OCI-LY7 (cell line): ENCODE measurements around the gene RASAL2. TPM values are rescaled to one million over a fixed set of nuclear protein-coding genes. Genes with fewer than 3 reads are reported as not detected.

ENCODE experiments used
- BruUV-seq: library from RNA; stranded (reverse); fragments of 400-500 nt; replicated peaks from 2 replicates; lab custom pipeline; 2021; lab: Mats Ljungman, UMichigan
- CTCF ChIA-PET: fragments of 300-600 bp; sonication (Branson Sonifier 250); formaldehyde crosslinking; loops from one replicate; lab custom pipeline; 2022; ENCODE audit warnings: antibody characterized with exemption; ENCODE audit not compliant: unreplicated experiment; lab: Charles Lee
- POLR2A ChIA-PET: fragments of 300-600 bp; sonication (Branson Sonifier 250); formaldehyde crosslinking; loops from one replicate; lab custom pipeline; 2022; ENCODE audit warnings: antibody characterized with exemption; lab: Charles Lee
- DNase-seq: peaks from one replicate; pipeline ENCODE4 v3.0.0-alpha.2; 2015; ENCODE audit warnings: low spot score
- H2AFZ ChIP-seq: fragments of 200-600 bp; sonication (generic), shearing (Covaris generic); 2 replicates; pipeline ENCODE4 v1.6.1; 2014; ENCODE audit warnings: mild to moderate bottlenecking, antibody characterized with exemption, low read length, moderate library complexity
- H3K27ac ChIP-seq: fragments of 200-600 bp; sonication (generic); 2 replicates; pipeline ENCODE4 v1.5.1; 2014; ENCODE audit warnings: mixed run types, low read depth, mild to moderate bottlenecking, moderate library complexity, low read length, inconsistent platforms; ENCODE audit not compliant: poor library complexity, severe bottlenecking
- H3K36me3 ChIP-seq: fragments of 200-600 bp; sonication (generic); 2 replicates; pipeline ENCODE4 v1.6.1; 2014; ENCODE audit warnings: mild to moderate bottlenecking, antibody characterized with exemption, low read length, moderate library complexity, mixed read lengths; ENCODE audit not compliant: insufficient read depth
- H3K4me1 ChIP-seq: fragments of 200-600 bp; sonication (generic); 2 replicates; pipeline ENCODE4 v1.5.1; 2014; ENCODE audit warnings: mild to moderate bottlenecking, low read length; ENCODE audit not compliant: insufficient read depth, poor library complexity, severe bottlenecking
- H3K4me2 ChIP-seq: fragments of 200-600 bp; sonication (generic); 2 replicates; pipeline ENCODE4 v1.6.1; 2014; ENCODE audit warnings: mild to moderate bottlenecking, low read length
- H3K4me3 ChIP-seq: fragments of 200-600 bp; sonication (generic); 2 replicates; pipeline ENCODE4 v1.5.1; 2014; ENCODE audit warnings: mild to moderate bottlenecking, low read depth, low read length; ENCODE audit not compliant: poor library complexity, severe bottlenecking
- H3K79me2 ChIP-seq: fragments of 200-600 bp; sonication (generic); 2 replicates; pipeline ENCODE4 v1.6.1; 2016; ENCODE audit warnings: low read depth, mild to moderate bottlenecking, low read length, moderate library complexity, mixed read lengths; ENCODE audit not compliant: insufficient read depth
- H3K9me2 ChIP-seq: fragments of 200-600 bp; sonication (generic); 2 replicates; pipeline ENCODE4 v1.6.1; 2016; ENCODE audit warnings: mild to moderate bottlenecking, low read length, mixed read lengths; ENCODE audit not compliant: insufficient read depth
- H3K9me3 ChIP-seq: fragments of 200-600 bp; sonication (generic); 2 replicates; pipeline ENCODE4 v1.6.1; 2014; ENCODE audit warnings: mild to moderate bottlenecking, mixed run types, low read length, mixed read lengths
- H4K20me1 ChIP-seq: fragments of 200-600 bp; sonication (generic); 2 replicates; pipeline ENCODE4 v1.6.1; 2014; ENCODE audit warnings: mild to moderate bottlenecking, antibody characterized with exemption, low read length, moderate library complexity, mixed read lengths; ENCODE audit not compliant: insufficient read depth
- EZH2phosphoT487 ChIP-seq: fragments of 200-600 bp; sonication (generic); IDR thresholded peaks from 2 replicates; pipeline ENCODE4 v1.6.1; 2018; ENCODE audit warnings: low read depth, borderline replicate concordance, mild to moderate bottlenecking, mixed run types, antibody characterized with exemption, low read length, moderate library complexity, mixed read lengths
- intact Hi-C: fragments of 100-400 bp; cut with micrococcal nuclease; formaldehyde crosslinking; loops from one replicate; pipeline ENCODE4 v1.10.0; 2022; ENCODE audit not compliant: unreplicated experiment
- total RNA-seq, 2 experiments: library from RNA; depleted of rRNA in 1 of 2; stranded (reverse); fragments of >200 nt in 1 of 2; shearing (Covaris generic) in 1 of 2; gene quantifications; 2 replicates each; pipeline ENCODE4 v1.2.3, GENCODE V29; 2014 to 2022
- TF ChIP-seq, protein P1 (sequence below): fragments of 200-600 bp; sonication (generic); conservative IDR thresholded peaks from 2 replicates; pipeline ENCODE4 v1.5.1; 2014; ENCODE audit warnings: mild to moderate bottlenecking, antibody characterized with exemption, low read length, moderate library complexity, mixed read lengths

The RASAL2 gene
- total RNA-seq, 2 experiments from 2014 or later: 0.09 to 0.27 TPM

DNA sequence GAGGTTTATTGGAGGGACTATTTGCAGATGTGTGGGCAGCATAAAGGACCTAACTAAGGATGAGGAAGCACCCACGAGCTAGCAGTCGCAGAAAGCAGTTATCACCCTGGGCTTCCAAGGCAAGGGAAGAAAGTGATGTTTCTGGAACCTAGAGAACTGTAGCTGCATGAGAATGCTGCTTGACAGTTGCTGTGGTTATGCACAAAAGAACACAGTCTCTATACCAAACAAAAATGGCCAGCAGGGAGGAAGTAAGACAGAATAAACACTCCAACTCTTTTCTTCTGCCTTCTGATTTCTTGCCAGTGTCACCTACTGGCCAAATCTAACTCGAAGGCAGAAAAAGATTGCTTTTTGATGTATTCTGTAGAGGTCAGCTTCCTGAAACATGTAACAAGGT, 190.2 kb downstream of the RASAL2 start:
- H3K4me1 ChIP-seq: no peaks in the 10 kb centered on the region
- no TSS peak for BruUV-seq
- TF ChIP-seq, protein P1, sequence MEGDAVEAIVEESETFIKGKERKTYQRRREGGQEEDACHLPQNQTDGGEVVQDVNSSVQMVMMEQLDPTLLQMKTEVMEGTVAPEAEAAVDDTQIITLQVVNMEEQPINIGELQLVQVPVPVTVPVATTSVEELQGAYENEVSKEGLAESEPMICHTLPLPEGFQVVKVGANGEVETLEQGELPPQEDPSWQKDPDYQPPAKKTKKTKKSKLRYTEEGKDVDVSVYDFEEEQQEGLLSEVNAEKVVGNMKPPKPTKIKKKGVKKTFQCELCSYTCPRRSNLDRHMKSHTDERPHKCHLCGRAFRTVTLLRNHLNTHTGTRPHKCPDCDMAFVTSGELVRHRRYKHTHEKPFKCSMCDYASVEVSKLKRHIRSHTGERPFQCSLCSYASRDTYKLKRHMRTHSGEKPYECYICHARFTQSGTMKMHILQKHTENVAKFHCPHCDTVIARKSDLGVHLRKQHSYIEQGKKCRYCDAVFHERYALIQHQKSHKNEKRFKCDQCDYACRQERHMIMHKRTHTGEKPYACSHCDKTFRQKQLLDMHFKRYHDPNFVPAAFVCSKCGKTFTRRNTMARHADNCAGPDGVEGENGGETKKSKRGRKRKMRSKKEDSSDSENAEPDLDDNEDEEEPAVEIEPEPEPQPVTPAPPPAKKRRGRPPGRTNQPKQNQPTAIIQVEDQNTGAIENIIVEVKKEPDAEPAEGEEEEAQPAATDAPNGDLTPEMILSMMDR: no peak
- no peak for TF ChIP-seq EZH2phosphoT487
- POLR2A ChIA-PET: no interaction called here
- CTCF ChIA-PET: no interaction called here
- H3K4me2 ChIP-seq: no peak overlapping the region
- no peaks in the 10 kb centered on the region for H3K79me2 ChIP-seq
- intact Hi-C loops: no loop called here
- H3K4me3 ChIP-seq: no peak overlapping the region
- DNase-seq: no peak
- no peaks in the 10 kb centered on the region for H3K9me2 ChIP-seq
- H2AFZ ChIP-seq: no peak overlapping the region
- H3K36me3 ChIP-seq: no peaks in the 10 kb centered on the region
- no peaks in the 10 kb centered on the region for H4K20me1 ChIP-seq
- H3K27ac ChIP-seq: no peak overlapping the region
- no peaks in the 10 kb centered on the region for H3K9me3 ChIP-seq

DNA sequence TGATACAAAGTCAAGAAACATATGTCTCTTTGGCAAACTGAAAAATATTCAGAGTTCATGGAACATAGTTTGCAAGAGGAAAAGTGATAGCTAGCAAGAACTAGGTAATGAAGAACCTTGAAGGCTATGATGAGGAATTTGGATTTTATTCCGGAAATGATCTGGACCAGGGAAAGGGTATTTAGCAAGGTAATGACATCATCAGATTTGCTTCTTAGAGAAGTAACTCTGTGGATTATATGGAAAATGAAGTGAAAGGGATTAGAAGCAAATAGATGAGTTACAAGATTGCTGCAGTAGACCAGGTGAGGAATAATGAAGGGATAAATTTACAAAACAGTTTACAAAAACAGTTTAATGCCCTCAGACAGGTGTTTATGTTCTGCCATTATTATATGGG, 197.3 kb downstream of the RASAL2 start:
- no TSS peak for BruUV-seq
- CTCF ChIA-PET: no interaction called here

DNA sequence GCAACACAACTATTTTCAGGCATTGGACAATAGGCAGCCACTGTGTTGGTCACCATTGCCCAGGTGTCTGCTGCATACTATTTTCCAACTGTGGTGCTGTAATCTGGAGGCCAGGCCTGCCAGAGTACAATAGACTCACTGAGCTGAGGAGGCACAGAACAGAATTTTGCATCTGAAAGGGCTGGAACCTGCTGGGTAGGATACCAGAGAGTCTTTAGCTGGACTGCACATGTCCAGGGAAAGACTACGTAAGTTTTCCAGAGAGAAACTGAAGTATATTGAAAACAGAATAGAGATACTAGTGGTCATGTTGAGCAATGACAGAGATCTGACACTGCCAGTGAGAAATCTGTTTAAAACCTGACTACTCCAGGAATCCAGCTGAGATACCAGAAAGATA, 200.8 kb downstream of the RASAL2 start:
- TF ChIP-seq, protein P1: no peak
- no peak for TF ChIP-seq EZH2phosphoT487
- ChIA-PET POLR2A (no interaction called here), CTCF (no interaction called here)
- no peak for DNase-seq
- H3K27ac ChIP-seq: no peak overlapping the region
- H2AFZ ChIP-seq: no peak overlapping the region
- H3K9me2 ChIP-seq: no peaks in the 10 kb centered on the region
- H3K9me3 ChIP-seq: no peaks in the 10 kb centered on the region
- no peaks in the 10 kb centered on the region for H3K4me1 ChIP-seq
- no peaks in the 10 kb centered on the region for H3K36me3 ChIP-seq
- no peak overlapping the region for H3K4me3 ChIP-seq
- H3K79me2 ChIP-seq: no peaks in the 10 kb centered on the region
- H3K4me2 ChIP-seq: no peak overlapping the region
- no peaks in the 10 kb centered on the region for H4K20me1 ChIP-seq
- intact Hi-C loops: no loop called here
- BruUV-seq: no TSS peak

More for the DNA sequence above, 197.3 kb downstream of the RASAL2 start:
- Histone ChIP-seq H3K9me2 (no peaks in the 10 kb centered on the region), H3K79me2 (no peaks in the 10 kb centered on the region), H4K20me1 (no peaks in the 10 kb centered on the region), H3K36me3 (no peaks in the 10 kb centered on the region), H3K4me3 (no peak overlapping the region), H3K4me1 (no peaks in the 10 kb centered on the region), H3K27ac (no peak overlapping the region), H2AFZ (no peak overlapping the region), H3K9me3 (no peaks in the 10 kb centered on the region), H3K4me2 (no peak overlapping the region)
- DNase-seq: no peak
- POLR2A ChIA-PET: interaction anchor here (0.6 kb wide), 1 partner anchor 1843 kb away, joined by 3 read pairs; no protein-coding TSS in a partner anchor
- TF ChIP-seq, protein P1: no peak
- TF ChIP-seq EZH2phosphoT487: no peak
- intact Hi-C loops: no loop called here
